Pancreas (tissue), 10 donors: ENCODE data around the gene KRTAP20-3. TPM values are rescaled to one million over a fixed set of nuclear protein-coding genes. Genes with fewer than 3 reads are reported as not detected.

Experiments
- ATAC-seq, 4 donors: fragments of 200-7000 bp; cut with Tn5 transposase; one replicate each; pipeline versions ENCODE4 v1.8.0 to v1.9.1; 2020; ENCODE audit warnings: mild to moderate bottlenecking in 4 of 4, moderate library complexity in 4 of 4
- DNase-seq, 6 donors: peaks; one replicate each; pipeline ENCODE4 v3.0.0-alpha.2; 2020
- FAIRE-seq: peaks from 2 replicates; lab custom pipeline; 2012; peaks lifted over from hg19 to GRCh38; lab: Jason Lieb, UNC
- H3K27ac ChIP-seq, 4 donors: fragments of 200-600 bp; sonication (generic); 1 replicate in 3 of 4; 2 replicates in 1 of 4; pipeline versions ENCODE4 v1.5.0 to v1.8.0; 2020
- H3K27me3 ChIP-seq, 4 donors: fragments of 200-600 bp; one replicate each; pipeline ENCODE4 v1.8.0; 2021
- H3K36me3 ChIP-seq, 3 donors: fragments of 200-600 bp; sonication (generic) in 1 of 3; one replicate each; pipeline versions ENCODE4 v1.5.0 to v1.8.0; 2020 to 2021
- H3K4me1 ChIP-seq, 3 donors: fragments of 200-600 bp; one replicate each; pipeline ENCODE4 v1.8.0; 2021
- H3K4me3 ChIP-seq, 4 donors: fragments of 200-600 bp; sonication (generic) in 2 of 4; one replicate each; pipeline versions ENCODE4 v1.5.0 to v1.8.0; 2020 to 2021
- H3K9me3 ChIP-seq, 4 donors: fragments of 200-600 bp; one replicate each; pipeline ENCODE4 v1.8.0; 2021
- CTCF ChIP-seq, 4 donors: fragments of 200-600 bp; sonication (generic) in 3 of 4; IDR thresholded peaks; one replicate each; pipeline versions ENCODE4 v1.5.0 to v1.8.0; 2021; ENCODE audit warnings: antibody characterized with exemption in 4 of 4
- WGBS, 2 donors: extraction: QIAGEN DNeasy Blood & Tissue Kit; methylation state at CpG; one replicate each; pipeline ENCODE4 v1.1.7; 2013; 5-methylcytosine and 5-hydroxymethylcytosine counted together
- intact Hi-C, 3 donors: fragments of 100-400 bp; cut with DNase I; formaldehyde crosslinking; loops; one replicate each; pipeline versions ENCODE4 v1.11.1 to v1.14.2; 2022
- polyA plus RNA-seq, 2 donors: library from polyadenylated mRNA; stranded (reverse); fragments of 200-250 nt; gene quantifications; one replicate each; pipeline ENCODE4 v1.2.3, GENCODE V29; 2013
- total RNA-seq, 6 donors: library from RNA; stranded (reverse); fragmentation: NEBNext Ultra II Directional in 4 of 6; extraction: Animal tissue kit (Norgen Biotek cat#: 25700) in 4 of 6; gene quantifications; one replicate each; pipeline versions ENCODE4 v1.2.1 to v1.2.4, GENCODE V29; 2021 to 2023
- donor health status: healthy with polysubstance abuse.
- donor health status: DM: no; HTN: no; CAD: no; lungs with moderate emphysema.
- donor health status: DM: no; HTN: no; CAD: no.
- donor health status: control.
- donor health status: control.
- donor health status: Bipolar disorder and iron deficiency.
- donor health status: DM: yes; HTN: yes; CAD: no.
- donor health status: DM: no; HTN: no; CAD: no.
- donor health status: DM: no; HTN: no; CAD: no.
- donor health status: DM: yes; HTN: yes; CAD: no.

The KRTAP20-3 gene
- not detected for total RNA-seq
- not detected for polyA plus RNA-seq

GRCh38 chr21:30642564-30642963 lies at the start of gene KRTAP20-3:
KRTAP20-3 (plus strand) TSS chr21:30642864.
- FAIRE-seq = no peak

GRCh38 chr21:30598802-30599201 lies 43.9 kb upstream of the KRTAP20-3 start, which contains the start of gene KRTAP6-2:
KRTAP6-2 (minus strand) TSS chr21:30598902; CDS start chr21:30598874, 28 bp downstream.
- intact Hi-C loops = no loop called here
- no peaks in the 10 kb centered on the region for H3K4me1 ChIP-seq
- no peak for DNase-seq
- no peak for FAIRE-seq
- no peaks in the 10 kb centered on the region for H3K27me3 ChIP-seq
- no peaks in the 10 kb centered on the region for H3K9me3 ChIP-seq
- no peak for ATAC-seq
- no peak within 1 kb of the TSS for H3K27ac ChIP-seq
- no peaks in the 10 kb centered on the region for H3K36me3 ChIP-seq
- no peak for TF ChIP-seq CTCF (IDR thresholded peaks at IDR 0.05)
- H3K4me3 ChIP-seq = no peak within 1 kb of the TSS
- WGBS, 2 donors = 91 to 92% methylated on average over 6 of the region's 6 CpGs

More at GRCh38 chr21:30642564-30642963, at the start of gene KRTAP20-3:
- H3K4me1 ChIP-seq = no peaks in the 10 kb centered on the region
- no peak for ATAC-seq
- no peaks in the 10 kb centered on the region for H3K9me3 ChIP-seq
- TF ChIP-seq CTCF (IDR thresholded peaks at IDR 0.05) = no peak
- no peaks in the 10 kb centered on the region for H3K27me3 ChIP-seq
- 50 to 80% methylated on average over 2 of the region's 2 CpGs for WGBS, 2 donors
- no peak within 1 kb of the TSS for H3K4me3 ChIP-seq
- H3K27ac ChIP-seq = no peak within 1 kb of the TSS
- H3K36me3 ChIP-seq = no peaks in the 10 kb centered on the region
- DNase-seq = no peak
- intact Hi-C loops = no loop called here

GRCh38 chr21:30600787-30601186 lies 41.9 kb upstream of the KRTAP20-3 start, which contains the start of gene KRTAP22-1:
KRTAP22-1 (plus strand) TSS chr21:30601087.
- Histone ChIP-seq H3K4me3 (no peak within 1 kb of the TSS), H3K27ac (no peak within 1 kb of the TSS), H3K9me3 (no peaks in the 10 kb centered on the region), H3K27me3 (no peaks in the 10 kb centered on the region), H3K36me3 (no peaks in the 10 kb centered on the region), H3K4me1 (no peaks in the 10 kb centered on the region)
- TF ChIP-seq CTCF (IDR thresholded peaks at IDR 0.05) = no peak
- ATAC-seq = no peak
- intact Hi-C loops = no loop called here
- DNase-seq = no peak
- WGBS, 2 donors = 33 to 35% methylated on average over 1 of the region's 1 CpG
- no peak for FAIRE-seq

GRCh38 chr21:30605968-30606367 lies 36.7 kb upstream of the KRTAP20-3 start:
- H3K4me3 ChIP-seq = no peak overlapping the region
- FAIRE-seq (no peak), ATAC-seq (no peak), DNase-seq (no peak)
- no peak overlapping the region for H3K27ac ChIP-seq
- WGBS, 2 donors = 86 to 91% methylated on average over 2 of the region's 2 CpGs
- no peaks in the 10 kb centered on the region for H3K36me3 ChIP-seq
- H3K9me3 ChIP-seq = no peaks in the 10 kb centered on the region
- H3K27me3 ChIP-seq = no peaks in the 10 kb centered on the region
- intact Hi-C loops = no loop called here
- TF ChIP-seq CTCF (IDR thresholded peaks at IDR 0.05) = no peak
- no peaks in the 10 kb centered on the region for H3K4me1 ChIP-seq

- Histone ChIP-seq H3K4me3 (no peak overlapping the region), H3K36me3 (no peaks in the 10 kb centered on the region), H3K4me1 (no peaks in the 10 kb centered on the region), H3K9me3 (no peaks in the 10 kb centered on the region), H3K27me3 (no peaks in the 10 kb centered on the region), H3K27ac (no peak overlapping the region)
- ATAC-seq = no peak
- intact Hi-C loops = no loop called here
- WGBS, 2 donors = 70% methylated on average over 2 of the region's 2 CpGs
- FAIRE-seq = no peak
- DNase-seq = no peak
- TF ChIP-seq CTCF (IDR thresholded peaks at IDR 0.05) = no peak
Observed at GRCh38 chr21:30612132-30612531, 30.5 kb upstream of the KRTAP20-3 start.
